HCT116 (cell line): ENCODE data around the gene NEUROD2. TPM values are rescaled to one million over a fixed set of nuclear protein-coding genes. Genes with fewer than 3 reads are reported as not detected.

Source experiments
- ATAC-seq: fragments of 200-7000 bp; cut with Tn5 transposase; 2 replicates; pipeline ENCODE4 v1.9.1; 2020; ENCODE audit warnings: mild to moderate bottlenecking, moderate library complexity
- BruUV-seq: library from RNA; stranded (reverse); fragments of 400-500 nt; replicated peaks from 2 replicates; lab custom pipeline; 2021; lab: Mats Ljungman, UMichigan
- CTCF ChIA-PET: fragments of 300-600 bp; sonication (Branson Sonifier 250); formaldehyde crosslinking; loops from one replicate; lab custom pipeline; 2021; ENCODE audit warnings: antibody characterized with exemption; lab: Charles Lee
- POLR2A ChIA-PET: fragments of 300-600, 350-600 bp; sonication (Branson Sonifier 250); formaldehyde crosslinking; loops from one replicate; lab custom pipeline; 2021; ENCODE audit warnings: antibody characterized with exemption; lab: Charles Lee
- RAD21 ChIA-PET, 2 experiments: fragments of 300-600 bp; sonication (Branson Sonifier 250); formaldehyde crosslinking; loops; one replicate each; lab custom pipeline; 2023; ENCODE audit warnings: low total read pairs in 2 of 2; ENCODE audit not compliant: uncharacterized antibody in 2 of 2, unreplicated experiment in 2 of 2, low non-redundant PET in 1 of 2; lab: Charles Lee
- DNase-seq: peaks from one replicate; pipeline ENCODE4 v3.0.0-alpha.2; 2010; ENCODE audit warnings: low read depth, low spot score
- H2AFZ ChIP-seq: fragments of 200-600 bp; shearing (Covaris generic), sonication (generic); 2 replicates; pipeline ENCODE4 v1.6.1; 2017; ENCODE audit warnings: low read depth, mixed run types, mixed read lengths, antibody characterized with exemption, low read length; ENCODE audit not compliant: poor library complexity, severe bottlenecking
- H3K27ac ChIP-seq: 2 replicates; pipeline ENCODE4 v1.5.1; 2012; ENCODE audit warnings: low read depth, low read length
- H3K27me3 ChIP-seq: fragments of 200-600 bp; sonication (generic); 2 replicates; pipeline ENCODE4 v1.6.1; 2016; ENCODE audit warnings: mixed run types, low read length, mixed read lengths; ENCODE audit not compliant: insufficient read depth
- H3K36me3 ChIP-seq, 2 experiments: fragments of 200-500 bp in 1 of 2; fragments of 200-600 bp in 1 of 2; sonication (Bioruptor generic) in 1 of 2; sonication (generic) in 1 of 2; 2 replicates each; pipeline versions ENCODE4 v1.5.1 to v1.6.1; 2014 to 2016; ENCODE audit warnings: low read length in 2 of 2, inconsistent platforms in 1 of 2, mixed read lengths in 1 of 2, mixed run types in 1 of 2; ENCODE audit not compliant: insufficient read depth in 2 of 2, control insufficient read depth in 1 of 2
- H3K4me1 ChIP-seq, 2 experiments: fragments of 200-600 bp in 1 of 2; sonication (generic) in 1 of 2; 2 replicates each; pipeline versions ENCODE4 v1.5.1 to v1.6.1; 2012 to 2017; ENCODE audit warnings: low read length in 2 of 2, inconsistent platforms in 1 of 2, mild to moderate bottlenecking in 1 of 2, mixed read lengths in 1 of 2, mixed run types in 1 of 2, moderate library complexity in 1 of 2; ENCODE audit not compliant: insufficient read depth in 2 of 2, control insufficient read depth in 1 of 2
- H3K4me2 ChIP-seq: fragments of 200-600 bp; sonication (generic); 2 replicates; pipeline ENCODE4 v1.6.1; 2017; ENCODE audit warnings: mixed run types, low read length, mixed read lengths
- H3K4me3 ChIP-seq, 2 experiments: fragments of 200-600 bp in 1 of 2; sonication (generic) in 1 of 2; replicated peaks in 1 of 2; 2 replicates each; pipeline ENCODE4 v1.5.1; 2011 to 2016; ENCODE audit warnings: low read length in 2 of 2, control low read depth in 1 of 2, low read depth in 1 of 2, mild to moderate bottlenecking in 1 of 2, mixed read lengths in 1 of 2, mixed run types in 1 of 2
- H3K79me2 ChIP-seq: fragments of 200-600 bp; sonication (generic); 2 replicates; pipeline ENCODE4 v1.6.1; 2017; ENCODE audit warnings: mild to moderate bottlenecking, mixed run types, low read length, moderate library complexity, mixed read lengths; ENCODE audit not compliant: insufficient read depth
- H3K9ac ChIP-seq: fragments of 200-600 bp; sonication (generic); 2 replicates; pipeline ENCODE4 v1.6.1; 2016; ENCODE audit warnings: low read length, mixed read lengths
- H3K9me2 ChIP-seq: fragments of 200-600 bp; sonication (generic), shearing (Covaris generic); 2 replicates; pipeline ENCODE4 v1.6.1; 2017; ENCODE audit warnings: mixed run types, mild to moderate bottlenecking, moderate library complexity; ENCODE audit not compliant: insufficient read depth
- H3K9me3 ChIP-seq, 2 experiments: fragments of 200-500 bp in 1 of 2; fragments of 200-600 bp in 1 of 2; sonication (Bioruptor generic) in 1 of 2; sonication (generic) in 1 of 2; 2 replicates each; pipeline ENCODE4 v1.6.1; 2014 to 2017; ENCODE audit warnings: low read length in 2 of 2, mixed read lengths in 2 of 2, inconsistent platforms in 1 of 2, low read depth in 1 of 2, mild to moderate bottlenecking in 1 of 2, mixed run types in 1 of 2, moderate library complexity in 1 of 2; ENCODE audit not compliant: control insufficient read depth in 1 of 2, insufficient read depth in 1 of 2
- H4K20me1 ChIP-seq: fragments of 200-600 bp; sonication (generic), shearing (Covaris generic); 2 replicates; pipeline ENCODE4 v1.6.1; 2017; ENCODE audit warnings: mixed run types, mild to moderate bottlenecking, moderate library complexity; ENCODE audit not compliant: insufficient read depth
- CEBPB ChIP-seq: IDR thresholded peaks from 2 replicates; pipeline ENCODE4 v1.6.1; 2012; ENCODE audit warnings: low read depth
- EGR1 ChIP-seq: IDR thresholded peaks from 2 replicates; pipeline ENCODE4 v1.6.1; 2012; ENCODE audit warnings: low read depth
- EZH2 ChIP-seq: fragments of 200-600 bp; sonication (generic); IDR thresholded peaks from 2 replicates; pipeline ENCODE4 v1.6.1; 2017; ENCODE audit warnings: antibody characterized with exemption, mixed run types
- JUND ChIP-seq: IDR thresholded peaks from 2 replicates; pipeline ENCODE4 v1.6.1; 2012
- POLR2A ChIP-seq: IDR thresholded peaks from 2 replicates; pipeline ENCODE4 v1.7.0; 2011; ENCODE audit warnings: borderline replicate concordance; ENCODE audit not compliant: insufficient read depth, insufficient read length; ENCODE audit errors: extremely low read depth
- RAD21 ChIP-seq: IDR thresholded peaks from 2 replicates; pipeline ENCODE4 v1.6.1; 2012; ENCODE audit warnings: low read depth, mild to moderate bottlenecking
- SP1 ChIP-seq: IDR thresholded peaks from 2 replicates; pipeline ENCODE4 v1.6.1; 2012; ENCODE audit warnings: low read depth
- SRF ChIP-seq: IDR thresholded peaks from 2 replicates; pipeline ENCODE4 v1.6.1; 2012; ENCODE audit warnings: low read depth
- YY1 ChIP-seq: IDR thresholded peaks from 2 replicates; pipeline ENCODE4 v1.6.1; 2011; ENCODE audit warnings: low read length, low read depth, moderate library complexity, mild to moderate bottlenecking; ENCODE audit not compliant: insufficient replicate concordance; ENCODE audit errors: extremely low read depth
- intact Hi-C: fragments of 100-400 bp; cut with micrococcal nuclease; formaldehyde crosslinking; loops from 2 replicates; pipeline ENCODE4 v1.10.0; 2022
- total RNA-seq: library from RNA; stranded (reverse); gene quantifications from one replicate; pipeline ENCODE4 v1.2.1, GENCODE V29; 2021; ENCODE audit not compliant: unreplicated experiment
- TF ChIP-seq, protein P1 (sequence below): IDR thresholded peaks from 2 replicates; pipeline ENCODE4 v1.6.1; 2011; ENCODE audit warnings: mild to moderate bottlenecking, low read length, moderate library complexity; ENCODE audit not compliant: insufficient replicate concordance; ENCODE audit errors: extremely low read depth
- TF ChIP-seq, protein P2 (sequence below): IDR thresholded peaks from 2 replicates; pipeline ENCODE4 v1.6.1; 2012
- TF ChIP-seq, protein P3 (sequence below), 3 experiments: fragments of 200-600 bp in 1 of 3; sonication (generic) in 1 of 3; IDR thresholded peaks in 2 of 3; conservative IDR thresholded peaks in 1 of 3; 2 replicates each; pipeline ENCODE4 v1.5.1; 2012 to 2017; ENCODE audit warnings: low read depth in 2 of 3, low read length in 2 of 3, antibody characterized with exemption in 1 of 3, borderline replicate concordance in 1 of 3, control low read depth in 1 of 3, mild to moderate bottlenecking in 1 of 3, mixed read lengths in 1 of 3, mixed run types in 1 of 3, moderate library complexity in 1 of 3; ENCODE audit not compliant: insufficient read depth in 1 of 3
- TF ChIP-seq, protein P4 (sequence below): IDR thresholded peaks from 2 replicates; pipeline ENCODE4 v1.6.1; 2012; ENCODE audit warnings: low read depth

NEUROD2 gene
- total RNA-seq, 1 experiment from 2014 or later, result not detected

DNA sequence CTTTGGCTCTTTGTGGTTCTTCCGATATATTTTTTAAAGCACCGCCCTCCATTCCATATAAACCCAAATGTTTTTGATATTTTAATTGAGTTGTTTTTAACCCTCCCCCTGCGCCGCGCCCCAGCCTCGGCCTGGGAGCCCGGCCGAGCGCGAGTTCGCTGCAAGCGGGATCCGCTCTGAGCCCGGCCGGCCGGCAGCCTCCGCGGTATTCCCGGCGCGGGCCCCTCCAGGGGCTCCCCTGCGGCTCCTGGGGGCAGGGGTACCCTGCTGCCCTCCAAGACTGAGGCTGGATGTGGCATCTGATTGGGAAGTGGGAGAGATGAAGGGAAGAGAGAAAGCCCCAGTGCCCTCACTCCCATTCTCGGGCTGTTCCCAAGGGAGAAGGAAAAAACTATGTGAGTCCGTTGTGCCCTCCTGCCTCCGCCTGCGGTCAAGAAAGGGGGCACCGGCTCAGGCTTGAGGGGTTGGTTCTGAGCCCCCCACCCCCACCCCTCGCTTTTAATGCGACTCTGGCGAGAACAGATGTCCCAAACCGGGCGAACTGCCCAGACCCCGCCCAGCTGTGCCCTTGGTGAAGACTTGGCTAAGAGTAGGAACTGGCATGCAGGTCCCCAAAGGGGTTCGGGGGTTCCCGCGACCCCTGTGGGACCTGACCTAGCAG lies 8.6 kb downstream of the NEUROD2 start (continued):
- TF ChIP-seq, protein P1, sequence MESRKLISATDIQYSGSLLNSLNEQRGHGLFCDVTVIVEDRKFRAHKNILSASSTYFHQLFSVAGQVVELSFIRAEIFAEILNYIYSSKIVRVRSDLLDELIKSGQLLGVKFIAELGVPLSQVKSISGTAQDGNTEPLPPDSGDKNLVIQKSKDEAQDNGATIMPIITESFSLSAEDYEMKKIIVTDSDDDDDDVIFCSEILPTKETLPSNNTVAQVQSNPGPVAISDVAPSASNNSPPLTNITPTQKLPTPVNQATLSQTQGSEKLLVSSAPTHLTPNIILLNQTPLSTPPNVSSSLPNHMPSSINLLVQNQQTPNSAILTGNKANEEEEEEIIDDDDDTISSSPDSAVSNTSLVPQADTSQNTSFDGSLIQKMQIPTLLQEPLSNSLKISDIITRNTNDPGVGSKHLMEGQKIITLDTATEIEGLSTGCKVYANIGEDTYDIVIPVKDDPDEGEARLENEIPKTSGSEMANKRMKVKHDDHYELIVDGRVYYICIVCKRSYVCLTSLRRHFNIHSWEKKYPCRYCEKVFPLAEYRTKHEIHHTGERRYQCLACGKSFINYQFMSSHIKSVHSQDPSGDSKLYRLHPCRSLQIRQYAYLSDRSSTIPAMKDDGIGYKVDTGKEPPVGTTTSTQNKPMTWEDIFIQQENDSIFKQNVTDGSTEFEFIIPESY, result no peak
- TF ChIP-seq SRF, result no peak
- TF ChIP-seq, protein P2, sequence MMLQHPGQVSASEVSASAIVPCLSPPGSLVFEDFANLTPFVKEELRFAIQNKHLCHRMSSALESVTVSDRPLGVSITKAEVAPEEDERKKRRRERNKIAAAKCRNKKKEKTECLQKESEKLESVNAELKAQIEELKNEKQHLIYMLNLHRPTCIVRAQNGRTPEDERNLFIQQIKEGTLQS, result no peak
- no peak for TF ChIP-seq EGR1

DNA sequence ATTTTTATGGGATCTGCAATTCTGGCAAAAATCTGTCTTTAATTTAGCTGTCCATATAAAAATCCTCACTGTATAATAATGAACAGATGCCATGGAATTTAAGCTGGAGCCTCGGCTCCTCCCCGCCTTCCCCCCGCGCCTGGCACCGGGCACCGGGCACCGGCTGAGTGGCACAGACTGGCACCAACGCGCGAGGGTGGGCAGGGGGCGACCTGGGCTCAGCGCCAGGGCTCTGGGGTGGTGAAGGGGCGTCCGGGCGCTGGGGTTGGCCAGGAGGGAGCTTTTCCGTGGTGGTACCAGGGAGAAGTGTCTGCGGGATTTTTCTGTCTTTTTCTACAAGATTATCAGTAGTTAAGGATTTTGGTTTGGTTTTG lies 9.1 kb downstream of the NEUROD2 start:
- Histone ChIP-seq H3K9ac (no peak overlapping the region), H3K27ac (no peak overlapping the region), H4K20me1 (no peaks in the 10 kb centered on the region), H3K9me3 (no peaks in the 10 kb centered on the region), H3K36me3 (no peaks in the 10 kb centered on the region), H3K27me3 (peaks cover 70% of the 10 kb centered on the region), H3K4me3 (no peak overlapping the region), H2AFZ (no peak overlapping the region), H3K4me2 (no peak overlapping the region), H3K9me2 (no peaks in the 10 kb centered on the region), H3K79me2 (no peaks in the 10 kb centered on the region), H3K4me1 (no peaks in the 10 kb centered on the region)
- ChIA-PET RAD21 (no interaction called here), CTCF (no interaction called here), POLR2A (no interaction called here)
- no peak for DNase-seq
- BruUV-seq, result no TSS peak
- no peak for ATAC-seq
- intact Hi-C loops, result no loop called here
- no peak for TF ChIP-seq CEBPB
- no peak for TF ChIP-seq YY1
- TF ChIP-seq RAD21, result no peak
- no peak for TF ChIP-seq POLR2A
- no peak for TF ChIP-seq EZH2
- TF ChIP-seq JUND, result no peak
- TF ChIP-seq, protein P2, result no peak
- TF ChIP-seq, protein P3, sequence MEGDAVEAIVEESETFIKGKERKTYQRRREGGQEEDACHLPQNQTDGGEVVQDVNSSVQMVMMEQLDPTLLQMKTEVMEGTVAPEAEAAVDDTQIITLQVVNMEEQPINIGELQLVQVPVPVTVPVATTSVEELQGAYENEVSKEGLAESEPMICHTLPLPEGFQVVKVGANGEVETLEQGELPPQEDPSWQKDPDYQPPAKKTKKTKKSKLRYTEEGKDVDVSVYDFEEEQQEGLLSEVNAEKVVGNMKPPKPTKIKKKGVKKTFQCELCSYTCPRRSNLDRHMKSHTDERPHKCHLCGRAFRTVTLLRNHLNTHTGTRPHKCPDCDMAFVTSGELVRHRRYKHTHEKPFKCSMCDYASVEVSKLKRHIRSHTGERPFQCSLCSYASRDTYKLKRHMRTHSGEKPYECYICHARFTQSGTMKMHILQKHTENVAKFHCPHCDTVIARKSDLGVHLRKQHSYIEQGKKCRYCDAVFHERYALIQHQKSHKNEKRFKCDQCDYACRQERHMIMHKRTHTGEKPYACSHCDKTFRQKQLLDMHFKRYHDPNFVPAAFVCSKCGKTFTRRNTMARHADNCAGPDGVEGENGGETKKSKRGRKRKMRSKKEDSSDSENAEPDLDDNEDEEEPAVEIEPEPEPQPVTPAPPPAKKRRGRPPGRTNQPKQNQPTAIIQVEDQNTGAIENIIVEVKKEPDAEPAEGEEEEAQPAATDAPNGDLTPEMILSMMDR (IDR thresholded peaks at IDR 0.05 in 2 of 3, conservative IDR thresholded peaks at IDR 0.05 in 1 of 3; ENCODE audit: borderline replicate concordance in 1 of 3, insufficient read depth in 1 of 3, low read depth in 2 of 3, low read length in 2 of 3), result no peak
- TF ChIP-seq SRF, result no peak
- TF ChIP-seq EGR1, result no peak
- no peak for TF ChIP-seq SP1
- TF ChIP-seq, protein P4, sequence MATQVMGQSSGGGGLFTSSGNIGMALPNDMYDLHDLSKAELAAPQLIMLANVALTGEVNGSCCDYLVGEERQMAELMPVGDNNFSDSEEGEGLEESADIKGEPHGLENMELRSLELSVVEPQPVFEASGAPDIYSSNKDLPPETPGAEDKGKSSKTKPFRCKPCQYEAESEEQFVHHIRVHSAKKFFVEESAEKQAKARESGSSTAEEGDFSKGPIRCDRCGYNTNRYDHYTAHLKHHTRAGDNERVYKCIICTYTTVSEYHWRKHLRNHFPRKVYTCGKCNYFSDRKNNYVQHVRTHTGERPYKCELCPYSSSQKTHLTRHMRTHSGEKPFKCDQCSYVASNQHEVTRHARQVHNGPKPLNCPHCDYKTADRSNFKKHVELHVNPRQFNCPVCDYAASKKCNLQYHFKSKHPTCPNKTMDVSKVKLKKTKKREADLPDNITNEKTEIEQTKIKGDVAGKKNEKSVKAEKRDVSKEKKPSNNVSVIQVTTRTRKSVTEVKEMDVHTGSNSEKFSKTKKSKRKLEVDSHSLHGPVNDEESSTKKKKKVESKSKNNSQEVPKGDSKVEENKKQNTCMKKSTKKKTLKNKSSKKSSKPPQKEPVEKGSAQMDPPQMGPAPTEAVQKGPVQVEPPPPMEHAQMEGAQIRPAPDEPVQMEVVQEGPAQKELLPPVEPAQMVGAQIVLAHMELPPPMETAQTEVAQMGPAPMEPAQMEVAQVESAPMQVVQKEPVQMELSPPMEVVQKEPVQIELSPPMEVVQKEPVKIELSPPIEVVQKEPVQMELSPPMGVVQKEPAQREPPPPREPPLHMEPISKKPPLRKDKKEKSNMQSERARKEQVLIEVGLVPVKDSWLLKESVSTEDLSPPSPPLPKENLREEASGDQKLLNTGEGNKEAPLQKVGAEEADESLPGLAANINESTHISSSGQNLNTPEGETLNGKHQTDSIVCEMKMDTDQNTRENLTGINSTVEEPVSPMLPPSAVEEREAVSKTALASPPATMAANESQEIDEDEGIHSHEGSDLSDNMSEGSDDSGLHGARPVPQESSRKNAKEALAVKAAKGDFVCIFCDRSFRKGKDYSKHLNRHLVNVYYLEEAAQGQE, result no peak
